ENCODE data around the gene FER. TPM values are rescaled to one million over a fixed set of nuclear protein-coding genes. Genes with fewer than 3 reads are reported as not detected.

The FER gene
- total and polyA plus RNA-seq, 8 donors, result 1.4 to 15.3 (median 6.2) TPM

DNA sequence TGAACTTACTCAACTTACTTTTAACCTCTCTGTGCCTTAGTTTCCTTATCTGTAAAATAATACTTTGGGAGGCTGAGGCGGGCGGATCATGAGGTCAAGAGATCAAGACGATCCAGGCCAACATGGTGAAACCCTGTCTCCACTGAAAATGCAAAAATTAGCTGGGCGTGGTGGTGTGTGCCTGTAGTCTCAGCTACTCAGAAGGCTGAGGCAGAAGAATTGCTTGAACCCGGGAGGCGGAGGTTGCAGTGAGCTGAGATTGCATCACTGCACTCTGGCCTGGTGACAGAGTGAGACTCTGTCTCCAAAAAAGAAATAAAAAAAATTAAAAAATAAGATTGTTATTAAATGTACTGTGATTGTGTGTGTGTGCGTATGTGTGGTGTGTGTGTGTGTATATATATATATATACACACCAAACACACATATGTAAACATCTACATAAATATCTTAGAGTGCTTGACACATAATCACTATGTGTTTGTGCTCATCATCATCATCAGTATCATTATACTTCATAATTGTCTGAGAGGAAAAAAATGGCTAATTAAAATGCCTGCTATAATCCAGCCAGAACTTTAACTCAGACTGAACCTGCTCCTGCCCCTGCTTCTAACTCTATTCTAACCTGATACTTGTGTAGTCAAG lies 312.8 kb downstream of the FER start:
- Histone ChIP-seq H3K27me3 (no peaks in the 10 kb centered on the region), H3K9me3 (no peaks in the 10 kb centered on the region), H3K27ac (no peak overlapping the region), H3K4me1 (no peaks in the 10 kb centered on the region), H3K36me3 (no peaks in the 10 kb centered on the region), H3K4me3 (no peak overlapping the region)
- intact Hi-C loops (cut with DNase I), result no loop called here
- TF ChIP-seq, protein P1, sequence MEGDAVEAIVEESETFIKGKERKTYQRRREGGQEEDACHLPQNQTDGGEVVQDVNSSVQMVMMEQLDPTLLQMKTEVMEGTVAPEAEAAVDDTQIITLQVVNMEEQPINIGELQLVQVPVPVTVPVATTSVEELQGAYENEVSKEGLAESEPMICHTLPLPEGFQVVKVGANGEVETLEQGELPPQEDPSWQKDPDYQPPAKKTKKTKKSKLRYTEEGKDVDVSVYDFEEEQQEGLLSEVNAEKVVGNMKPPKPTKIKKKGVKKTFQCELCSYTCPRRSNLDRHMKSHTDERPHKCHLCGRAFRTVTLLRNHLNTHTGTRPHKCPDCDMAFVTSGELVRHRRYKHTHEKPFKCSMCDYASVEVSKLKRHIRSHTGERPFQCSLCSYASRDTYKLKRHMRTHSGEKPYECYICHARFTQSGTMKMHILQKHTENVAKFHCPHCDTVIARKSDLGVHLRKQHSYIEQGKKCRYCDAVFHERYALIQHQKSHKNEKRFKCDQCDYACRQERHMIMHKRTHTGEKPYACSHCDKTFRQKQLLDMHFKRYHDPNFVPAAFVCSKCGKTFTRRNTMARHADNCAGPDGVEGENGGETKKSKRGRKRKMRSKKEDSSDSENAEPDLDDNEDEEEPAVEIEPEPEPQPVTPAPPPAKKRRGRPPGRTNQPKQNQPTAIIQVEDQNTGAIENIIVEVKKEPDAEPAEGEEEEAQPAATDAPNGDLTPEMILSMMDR (IDR thresholded peaks at IDR 0.05), result no peak
- no peak for DNase-seq
- 89 to 91% methylated on average over 7 of the region's 7 CpGs for WGBS, 2 donors
- no peak for ATAC-seq
- FAIRE-seq, result no peak

DNA sequence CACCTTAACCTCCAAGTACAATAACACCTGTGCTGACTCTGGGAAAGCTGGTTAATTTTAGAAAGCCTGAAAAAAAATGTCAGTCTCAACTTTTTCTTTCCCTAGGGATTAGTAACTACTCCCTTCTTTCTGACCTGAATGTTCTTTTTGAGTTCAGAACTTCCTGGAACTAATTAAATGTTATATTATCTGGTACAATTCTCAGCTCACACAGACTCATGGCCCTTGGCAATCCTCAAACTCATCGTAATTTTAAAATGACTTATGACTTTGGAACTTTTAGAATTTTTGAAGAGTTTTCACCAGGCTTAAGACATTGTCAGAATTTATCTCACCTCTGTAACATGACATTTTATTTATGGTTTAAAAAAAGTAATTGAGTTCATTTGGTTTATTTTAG lies 315.0 kb downstream of the FER start:
- TF ChIP-seq, protein P1 (IDR thresholded peaks at IDR 0.05), result no peak
- Histone ChIP-seq H3K9me3 (no peaks in the 10 kb centered on the region), H3K27me3 (no peaks in the 10 kb centered on the region), H3K27ac (no peak overlapping the region), H3K36me3 (no peaks in the 10 kb centered on the region), H3K4me3 (no peak overlapping the region), H3K4me1 (no peaks in the 10 kb centered on the region)
- ATAC-seq (no peak), FAIRE-seq (no peak), DNase-seq (no peak)
- 67 to 78% methylated on average over 1 of the region's 1 CpG for WGBS, 2 donors
- intact Hi-C loops (cut with DNase I), result no loop called here

DNA sequence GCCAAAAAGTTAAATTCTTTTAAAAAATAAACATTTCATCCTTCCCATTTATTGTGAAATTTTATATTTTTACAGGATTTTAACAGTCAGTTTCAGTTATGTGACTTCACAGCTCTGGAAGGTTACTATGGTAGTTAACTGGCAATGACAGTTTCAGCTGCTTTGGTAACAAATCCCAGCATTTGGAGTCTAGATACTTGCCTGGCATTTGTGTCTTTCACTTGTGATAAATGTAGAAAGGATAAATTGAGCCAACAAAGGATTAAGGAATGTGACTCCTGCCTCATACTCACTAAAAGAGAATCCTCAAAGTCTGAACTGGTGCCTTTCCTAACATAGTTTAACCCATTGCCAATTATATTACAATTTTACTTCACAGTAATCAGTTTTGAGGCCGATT lies 315.5 kb downstream of the FER start:
- H3K36me3 ChIP-seq, result no peaks in the 10 kb centered on the region
- FAIRE-seq (no peak), ATAC-seq (no peak), DNase-seq (no peak)
- H3K27ac ChIP-seq, result no peak overlapping the region
- TF ChIP-seq, protein P1 (IDR thresholded peaks at IDR 0.05), result no peak
- H3K27me3 ChIP-seq, result no peaks in the 10 kb centered on the region
- H3K9me3 ChIP-seq, result no peaks in the 10 kb centered on the region
- no peak overlapping the region for H3K4me3 ChIP-seq
- 81 to 97% methylated on average over 1 of the region's 1 CpG for WGBS, 2 donors
- intact Hi-C loops (cut with DNase I), result no loop called here
- no peaks in the 10 kb centered on the region for H3K4me1 ChIP-seq

DNA sequence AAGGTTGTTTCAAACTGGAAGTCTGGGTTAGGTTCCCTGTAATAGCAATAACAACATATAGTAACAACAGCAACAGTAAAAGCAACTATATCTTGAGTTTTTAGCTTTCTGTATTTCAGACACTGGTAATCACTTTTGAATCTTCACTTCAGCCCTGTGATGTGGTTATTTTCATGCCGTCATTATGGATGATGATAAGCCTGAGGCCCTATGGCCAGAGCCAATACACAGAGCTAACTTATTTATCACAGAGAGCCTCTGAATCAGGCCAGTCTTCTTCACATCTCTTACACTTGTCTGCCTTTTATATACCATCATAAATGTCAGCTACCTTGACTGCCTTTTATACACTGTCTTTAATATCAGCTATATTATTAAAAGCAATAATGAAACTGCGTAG lies 329.0 kb downstream of the FER start:
- 96 to 98% methylated on average over 2 of the region's 2 CpGs for WGBS, 2 donors
- intact Hi-C loops (cut with DNase I), result no loop called here
- TF ChIP-seq, protein P1 (IDR thresholded peaks at IDR 0.05), result no peak
- H3K27me3 ChIP-seq, result no peaks in the 10 kb centered on the region
- no peak for DNase-seq
- no peak for FAIRE-seq
- H3K27ac ChIP-seq, result no peak overlapping the region
- H3K4me3 ChIP-seq, result no peak overlapping the region
- ATAC-seq, result no peak
- peaks cover 0 to 5% (median 0%) of the 10 kb centered on the region in 3 donors for H3K4me1 ChIP-seq
- H3K36me3 ChIP-seq, result no peaks in the 10 kb centered on the region
- no peaks in the 10 kb centered on the region for H3K9me3 ChIP-seq

DNA sequence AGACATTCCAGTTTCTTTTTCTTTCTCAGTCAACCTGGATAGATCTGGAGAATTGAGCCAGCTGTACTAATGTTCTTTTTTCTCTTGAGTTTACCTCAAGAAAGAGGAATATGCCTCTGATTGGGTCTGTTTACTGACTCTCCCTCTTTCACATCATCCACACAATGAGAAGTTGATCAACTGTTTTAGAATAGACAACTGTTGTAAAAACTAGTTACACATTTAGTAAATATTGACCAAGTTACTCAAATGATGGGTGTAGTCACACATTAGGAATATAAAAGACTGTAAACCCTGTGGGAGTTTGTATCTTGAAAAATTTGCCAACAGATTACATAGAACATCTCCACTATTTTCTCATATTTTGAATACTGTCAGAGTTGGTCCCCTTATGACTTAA lies 330.8 kb downstream of the FER start:
- Histone ChIP-seq H3K4me1 (peaks cover 0 to 5% (median 0%) of the 10 kb centered on the region in 3 donors), H3K27ac (no peak overlapping the region), H3K9me3 (no peaks in the 10 kb centered on the region), H3K27me3 (no peaks in the 10 kb centered on the region), H3K36me3 (no peaks in the 10 kb centered on the region), H3K4me3 (no peak overlapping the region)
- intact Hi-C loops (cut with DNase I), result no loop called here
- TF ChIP-seq, protein P1 (IDR thresholded peaks at IDR 0.05), result no peak
- FAIRE-seq (no peak), ATAC-seq (no peak), DNase-seq (no peak)

Data from pancreas (tissue), 10 donors.